Measurements from ENCODE around the gene LRRC71.

- TF ChIP-seq EZH2phosphoT487 (IDR thresholded peaks at IDR 0.05; ENCODE audit: insufficient read depth, low read depth): no peak
- TF ChIP-seq EZH2 (IDR thresholded peaks at IDR 0.05; ENCODE audit: insufficient read depth, poor library complexity, severe bottlenecking): no peak
Observed at GRCh38 chr1:156928043-156928602, 7.7 kb downstream of the LRRC71 start.
